ENCODE results near the gene MRPL58.

The MRPL58 gene

DNA sequence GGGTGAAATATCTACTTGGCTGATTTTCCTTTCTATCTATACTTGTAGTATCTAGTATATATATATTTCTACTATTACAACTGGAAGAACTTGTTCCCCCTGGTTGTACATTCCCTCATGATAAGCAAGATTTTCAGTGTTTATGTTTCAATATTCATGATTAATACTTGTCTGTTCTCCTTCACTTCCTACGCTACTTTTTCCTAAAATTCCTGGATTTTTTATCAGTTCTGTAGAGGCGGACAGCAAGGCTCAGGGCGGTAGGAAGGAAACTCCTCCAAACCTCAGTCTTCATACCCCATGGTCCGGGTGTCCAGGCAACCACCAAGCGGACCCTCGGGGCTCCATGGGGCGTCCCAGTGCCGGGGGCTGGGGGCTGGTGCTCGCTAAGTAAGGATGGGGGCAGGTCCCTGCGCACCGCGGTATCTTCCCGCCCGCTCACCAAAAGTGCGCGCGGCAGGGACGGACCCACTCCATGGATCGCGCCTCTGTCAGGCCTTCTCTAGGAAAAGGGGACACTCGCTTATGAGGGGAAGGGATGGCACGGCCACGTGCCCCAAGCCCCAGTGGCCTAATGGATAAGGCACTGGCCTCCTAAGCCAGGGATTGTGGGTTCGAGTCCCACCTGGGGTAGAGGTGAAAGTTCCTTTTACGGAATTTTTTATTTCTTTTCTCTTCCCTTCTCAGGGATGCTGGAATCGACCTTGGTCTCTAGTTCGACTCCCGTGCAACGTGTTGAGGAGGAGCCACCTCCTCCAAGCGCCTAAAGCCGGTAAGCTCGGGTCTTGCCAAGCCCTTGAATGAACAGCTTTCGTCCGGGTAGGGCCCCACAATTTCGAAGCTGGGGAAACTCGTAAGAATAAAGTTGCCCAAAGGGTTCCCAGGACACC lies 21.1 kb downstream of the MRPL58 start (continued):
- TF ChIP-seq, protein P1, sequence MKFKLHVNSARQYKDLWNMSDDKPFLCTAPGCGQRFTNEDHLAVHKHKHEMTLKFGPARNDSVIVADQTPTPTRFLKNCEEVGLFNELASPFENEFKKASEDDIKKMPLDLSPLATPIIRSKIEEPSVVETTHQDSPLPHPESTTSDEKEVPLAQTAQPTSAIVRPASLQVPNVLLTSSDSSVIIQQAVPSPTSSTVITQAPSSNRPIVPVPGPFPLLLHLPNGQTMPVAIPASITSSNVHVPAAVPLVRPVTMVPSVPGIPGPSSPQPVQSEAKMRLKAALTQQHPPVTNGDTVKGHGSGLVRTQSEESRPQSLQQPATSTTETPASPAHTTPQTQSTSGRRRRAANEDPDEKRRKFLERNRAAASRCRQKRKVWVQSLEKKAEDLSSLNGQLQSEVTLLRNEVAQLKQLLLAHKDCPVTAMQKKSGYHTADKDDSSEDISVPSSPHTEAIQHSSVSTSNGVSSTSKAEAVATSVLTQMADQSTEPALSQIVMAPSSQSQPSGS (tag by site-specific recombination; IDR thresholded peaks at IDR 0.05; ENCODE audit: low read depth), result no peak
- peak; percentile 64; the same call in 1 of the 2 replicates for TF ChIP-seq ZNF76 (tag by site-specific recombination; IDR thresholded peaks at IDR 0.05; ENCODE audit: borderline replicate concordance, low read depth)
- TF ChIP-seq MEIS1 (CRISPR knock-in tag; IDR thresholded peaks at IDR 0.05; ENCODE audit: borderline replicate concordance), result no peak
- TF ChIP-seq GLIS2 (tag by site-specific recombination; IDR thresholded peaks at IDR 0.05), result peak; percentile 71
- TF ChIP-seq ZNF423 (tag by site-specific recombination; IDR thresholded peaks at IDR 0.05), result no peak
- TF ChIP-seq TCF7L2 (IDR thresholded peaks at IDR 0.05; ENCODE audit: borderline replicate concordance, low read depth, low read length), result no peak
- TF ChIP-seq, protein P2, sequence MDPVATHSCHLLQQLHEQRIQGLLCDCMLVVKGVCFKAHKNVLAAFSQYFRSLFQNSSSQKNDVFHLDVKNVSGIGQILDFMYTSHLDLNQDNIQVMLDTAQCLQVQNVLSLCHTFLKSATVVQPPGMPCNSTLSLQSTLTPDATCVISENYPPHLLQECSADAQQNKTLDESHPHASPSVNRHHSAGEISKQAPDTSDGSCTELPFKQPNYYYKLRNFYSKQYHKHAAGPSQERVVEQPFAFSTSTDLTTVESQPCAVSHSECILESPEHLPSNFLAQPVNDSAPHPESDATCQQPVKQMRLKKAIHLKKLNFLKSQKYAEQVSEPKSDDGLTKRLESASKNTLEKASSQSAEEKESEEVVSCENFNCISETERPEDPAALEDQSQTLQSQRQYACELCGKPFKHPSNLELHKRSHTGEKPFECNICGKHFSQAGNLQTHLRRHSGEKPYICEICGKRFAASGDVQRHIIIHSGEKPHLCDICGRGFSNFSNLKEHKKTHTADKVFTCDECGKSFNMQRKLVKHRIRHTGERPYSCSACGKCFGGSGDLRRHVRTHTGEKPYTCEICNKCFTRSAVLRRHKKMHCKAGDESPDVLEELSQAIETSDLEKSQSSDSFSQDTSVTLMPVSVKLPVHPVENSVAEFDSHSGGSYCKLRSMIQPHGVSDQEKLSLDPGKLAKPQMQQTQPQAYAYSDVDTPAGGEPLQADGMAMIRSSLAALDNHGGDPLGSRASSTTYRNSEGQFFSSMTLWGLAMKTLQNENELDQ (tag by site-specific recombination; IDR thresholded peaks at IDR 0.05; ENCODE audit: low read depth), result no peak
- TF ChIP-seq EGR2 (tag by site-specific recombination; IDR thresholded peaks at IDR 0.05; ENCODE audit: low read depth), result 0 out of 2 replicates have a peak, but pooled peaks have one; percentile 8
- peak; percentile 53 for TF ChIP-seq SP3 (tag by site-specific recombination; IDR thresholded peaks at IDR 0.05)
- TF ChIP-seq, protein P3, sequence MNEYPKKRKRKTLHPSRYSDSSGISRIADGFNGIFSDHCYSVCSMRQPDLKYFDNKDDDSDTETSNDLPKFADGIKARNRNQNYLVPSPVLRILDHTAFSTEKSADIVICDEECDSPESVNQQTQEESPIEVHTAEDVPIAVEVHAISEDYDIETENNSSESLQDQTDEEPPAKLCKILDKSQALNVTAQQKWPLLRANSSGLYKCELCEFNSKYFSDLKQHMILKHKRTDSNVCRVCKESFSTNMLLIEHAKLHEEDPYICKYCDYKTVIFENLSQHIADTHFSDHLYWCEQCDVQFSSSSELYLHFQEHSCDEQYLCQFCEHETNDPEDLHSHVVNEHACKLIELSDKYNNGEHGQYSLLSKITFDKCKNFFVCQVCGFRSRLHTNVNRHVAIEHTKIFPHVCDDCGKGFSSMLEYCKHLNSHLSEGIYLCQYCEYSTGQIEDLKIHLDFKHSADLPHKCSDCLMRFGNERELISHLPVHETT (tag by site-specific recombination; IDR thresholded peaks at IDR 0.05), result peak; percentile 88
- peak; percentile 70 for TF ChIP-seq YY1 (tag by site-specific recombination; IDR thresholded peaks at IDR 0.05)
- peak; percentile 81 for TF ChIP-seq ZBTB48 (tag by site-specific recombination; IDR thresholded peaks at IDR 0.05)
- no peak for TF ChIP-seq ZNF623 (tag by site-specific recombination; IDR thresholded peaks at IDR 0.05)
- no peak for TF ChIP-seq ZNF121 (tag by site-specific recombination; IDR thresholded peaks at IDR 0.05)
- TF ChIP-seq ZNF785 (tag by site-specific recombination; IDR thresholded peaks at IDR 0.05), result no peak
- TF ChIP-seq RBAK (tag by site-specific recombination; IDR thresholded peaks at IDR 0.05), result no peak
- TF ChIP-seq, protein P4, sequence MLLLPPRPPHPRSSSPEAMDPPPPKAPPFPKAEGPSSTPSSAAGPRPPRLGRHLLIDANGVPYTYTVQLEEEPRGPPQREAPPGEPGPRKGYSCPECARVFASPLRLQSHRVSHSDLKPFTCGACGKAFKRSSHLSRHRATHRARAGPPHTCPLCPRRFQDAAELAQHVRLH (tag by site-specific recombination; IDR thresholded peaks at IDR 0.05), result peak; percentile 73
- TF ChIP-seq ZFP41 (tag by site-specific recombination; IDR thresholded peaks at IDR 0.05; ENCODE audit: borderline replicate concordance), result no peak

DNA sequence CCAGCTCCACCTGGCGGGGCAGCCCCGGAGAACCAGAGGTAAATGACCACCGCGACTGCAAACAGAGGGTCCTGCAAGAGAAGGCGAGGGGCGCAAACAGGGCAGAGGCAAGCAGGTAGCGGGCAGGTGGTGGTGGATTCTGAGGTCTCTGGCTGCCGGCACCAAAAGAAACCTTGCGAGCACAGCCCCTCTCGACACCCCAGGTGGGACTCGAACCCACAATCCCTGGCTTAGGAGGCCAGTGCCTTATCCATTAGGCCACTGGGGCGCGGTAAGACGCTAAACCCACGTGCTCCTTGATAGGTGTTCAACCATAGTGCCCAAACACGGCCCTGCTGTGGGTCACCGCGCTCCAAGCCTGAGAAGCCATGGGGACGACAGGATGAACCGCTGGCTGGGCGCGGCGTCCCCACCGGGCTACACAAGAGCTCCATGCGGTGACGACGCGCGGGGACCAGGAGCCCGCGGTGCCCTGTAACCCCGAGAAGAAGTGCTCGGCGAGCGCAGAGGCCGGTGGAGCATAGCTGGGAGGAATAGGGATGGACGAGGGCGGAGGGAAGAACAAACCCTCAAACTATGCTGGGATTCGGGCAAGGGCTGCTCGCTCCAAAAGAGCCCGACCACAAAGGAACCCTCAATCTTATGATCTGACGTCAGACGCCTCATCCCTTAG lies 21.9 kb downstream of the MRPL58 start:
- Histone ChIP-seq H3K9me3 (ENCODE audit: control insufficient read depth, insufficient read depth, low read depth, low read length) (no peaks in the 10 kb centered on the region), H3K4me3 (ENCODE audit: low read depth, low read length) (peak overlapping the region; percentile 60), H3K4me1 (ENCODE audit: control insufficient read depth, insufficient read depth, low read length) (peaks cover 19% of the 10 kb centered on the region), H3K36me3 (ENCODE audit: control insufficient read depth in 2 of 2, insufficient read depth in 1 of 2, low read length in 2 of 2) (peaks cover 0 to 11% of the 10 kb centered on the region in 2 experiments; a peak in 2 of 3 replicates), H3K27ac (ENCODE audit: extremely low read depth, low read depth, low read length) (peak overlapping the region; percentile 94)
- ChIA-PET CTCF (interaction anchor here (0.6 to 3.3 kb wide), 13 partner anchors 15 to 174 kb away, joined by 3 to 15 read pairs (median 4); partner anchors contain the start of genes CDR2L, MRPL58 and OTOP2), POLR2A (interaction anchor here (0.5 to 3.6 kb wide), 23 partner anchors 14 to 1165 kb away, joined by 3 to 46 read pairs (median 8); partner anchors contain the start of genes ATP5PD, CDR2L, FDXR and HID1)
- TF ChIP-seq, protein P5, sequence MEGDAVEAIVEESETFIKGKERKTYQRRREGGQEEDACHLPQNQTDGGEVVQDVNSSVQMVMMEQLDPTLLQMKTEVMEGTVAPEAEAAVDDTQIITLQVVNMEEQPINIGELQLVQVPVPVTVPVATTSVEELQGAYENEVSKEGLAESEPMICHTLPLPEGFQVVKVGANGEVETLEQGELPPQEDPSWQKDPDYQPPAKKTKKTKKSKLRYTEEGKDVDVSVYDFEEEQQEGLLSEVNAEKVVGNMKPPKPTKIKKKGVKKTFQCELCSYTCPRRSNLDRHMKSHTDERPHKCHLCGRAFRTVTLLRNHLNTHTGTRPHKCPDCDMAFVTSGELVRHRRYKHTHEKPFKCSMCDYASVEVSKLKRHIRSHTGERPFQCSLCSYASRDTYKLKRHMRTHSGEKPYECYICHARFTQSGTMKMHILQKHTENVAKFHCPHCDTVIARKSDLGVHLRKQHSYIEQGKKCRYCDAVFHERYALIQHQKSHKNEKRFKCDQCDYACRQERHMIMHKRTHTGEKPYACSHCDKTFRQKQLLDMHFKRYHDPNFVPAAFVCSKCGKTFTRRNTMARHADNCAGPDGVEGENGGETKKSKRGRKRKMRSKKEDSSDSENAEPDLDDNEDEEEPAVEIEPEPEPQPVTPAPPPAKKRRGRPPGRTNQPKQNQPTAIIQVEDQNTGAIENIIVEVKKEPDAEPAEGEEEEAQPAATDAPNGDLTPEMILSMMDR (tag by site-specific recombination; IDR thresholded peaks at IDR 0.05), result peak; percentile 51
- TF ChIP-seq ZNF501 (tag by site-specific recombination; IDR thresholded peaks at IDR 0.05) (peak; percentile 76), ZNF155 (tag by site-specific recombination; IDR thresholded peaks at IDR 0.05) (no peak), ZNF394 (tag by site-specific recombination; IDR thresholded peaks at IDR 0.05; ENCODE audit: borderline replicate concordance) (no peak; the same call in 1 of the 2 replicates), ZNF530 (tag by site-specific recombination; IDR thresholded peaks at IDR 0.05; ENCODE audit: low read depth) (no peak), ZFP69B (tag by site-specific recombination; IDR thresholded peaks at IDR 0.05) (peak; percentile 53; the same call in 1 of the 2 replicates), YY1 (tag by site-specific recombination; IDR thresholded peaks at IDR 0.05) (peak; percentile 82), ZNF777 (tag by site-specific recombination; IDR thresholded peaks at IDR 0.05; ENCODE audit: borderline replicate concordance) (no peak)
- TF ChIP-seq, protein P6, sequence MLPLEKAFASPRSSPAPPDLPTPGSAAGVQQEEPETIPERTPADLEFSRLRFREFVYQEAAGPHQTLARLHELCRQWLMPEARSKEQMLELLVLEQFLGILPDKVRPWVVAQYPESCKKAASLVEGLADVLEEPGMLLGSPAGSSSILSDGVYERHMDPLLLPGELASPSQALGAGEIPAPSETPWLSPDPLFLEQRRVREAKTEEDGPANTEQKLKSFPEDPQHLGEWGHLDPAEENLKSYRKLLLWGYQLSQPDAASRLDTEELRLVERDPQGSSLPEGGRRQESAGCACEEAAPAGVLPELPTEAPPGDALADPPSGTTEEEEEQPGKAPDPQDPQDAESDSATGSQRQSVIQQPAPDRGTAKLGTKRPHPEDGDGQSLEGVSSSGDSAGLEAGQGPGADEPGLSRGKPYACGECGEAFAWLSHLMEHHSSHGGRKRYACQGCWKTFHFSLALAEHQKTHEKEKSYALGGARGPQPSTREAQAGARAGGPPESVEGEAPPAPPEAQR (tag by site-specific recombination; IDR thresholded peaks at IDR 0.05), result no peak; the same call in 1 of the 2 replicates
